NCI-H748 treated with DMSO at 0.1 percent for 48 hours (cell line): ENCODE results near the gene LGALS8.
"Not testable (repeated sequence)": the region's sequence is repeated elsewhere in the genome, so short reads cannot be mapped to it uniquely, and the experiment has no call there.

Source experiments
- DNase-seq: peaks from one replicate; lab custom pipeline; 2025; lab: John Stamatoyannopoulos, UW

The LGALS8 gene

DNA sequence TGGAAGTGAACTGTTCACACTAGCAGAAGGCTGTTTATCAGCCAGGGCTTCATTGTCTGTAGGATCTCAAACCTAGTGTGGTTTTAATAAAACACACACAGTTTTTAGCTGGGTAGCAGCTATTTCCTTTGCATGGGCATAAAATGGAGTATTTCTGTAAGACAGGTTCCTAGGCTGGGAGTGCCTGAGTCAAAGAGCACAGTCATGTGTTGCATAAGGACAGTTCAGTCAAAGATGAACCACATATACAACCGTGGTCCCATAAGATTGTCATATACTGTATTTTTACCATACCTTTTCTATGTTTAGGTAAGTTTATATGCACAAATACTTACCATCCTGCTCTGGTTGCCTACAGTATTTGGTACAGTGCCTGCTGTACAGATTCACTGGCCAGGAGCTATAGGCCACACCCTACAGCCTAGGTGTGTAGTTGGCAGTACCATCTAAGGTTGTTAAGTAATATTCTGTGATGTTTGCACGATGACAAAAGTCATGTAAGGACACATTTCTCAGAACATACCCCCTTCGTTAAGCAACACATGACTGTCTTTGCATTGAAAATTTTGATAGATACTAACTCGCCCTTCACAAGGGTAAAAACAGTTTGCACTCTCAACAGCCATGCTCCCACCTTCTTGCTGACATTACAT lies 17.2 kb downstream of the LGALS8 start:
- DNase-seq: no peak

DNA sequence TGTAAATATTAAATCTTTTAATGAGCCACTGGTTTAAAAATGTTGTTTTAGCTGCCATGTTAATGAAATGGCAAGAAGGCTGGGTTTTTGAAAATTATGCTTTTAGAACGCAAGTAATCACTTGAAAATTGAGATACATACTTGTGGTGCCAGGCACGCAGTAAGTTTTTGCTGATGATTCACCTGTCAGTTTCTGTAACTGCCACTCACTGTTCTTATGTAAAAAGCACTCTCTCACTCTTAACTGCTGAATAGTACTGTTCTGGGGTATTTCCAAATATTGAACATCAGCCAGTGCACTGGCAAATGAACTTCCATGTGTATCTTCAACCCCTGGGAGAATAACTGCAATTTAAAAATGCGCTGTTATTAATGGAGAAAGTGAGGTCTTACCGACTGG lies 17.9 kb downstream of the LGALS8 start:
- DNase-seq: no peak

DNA sequence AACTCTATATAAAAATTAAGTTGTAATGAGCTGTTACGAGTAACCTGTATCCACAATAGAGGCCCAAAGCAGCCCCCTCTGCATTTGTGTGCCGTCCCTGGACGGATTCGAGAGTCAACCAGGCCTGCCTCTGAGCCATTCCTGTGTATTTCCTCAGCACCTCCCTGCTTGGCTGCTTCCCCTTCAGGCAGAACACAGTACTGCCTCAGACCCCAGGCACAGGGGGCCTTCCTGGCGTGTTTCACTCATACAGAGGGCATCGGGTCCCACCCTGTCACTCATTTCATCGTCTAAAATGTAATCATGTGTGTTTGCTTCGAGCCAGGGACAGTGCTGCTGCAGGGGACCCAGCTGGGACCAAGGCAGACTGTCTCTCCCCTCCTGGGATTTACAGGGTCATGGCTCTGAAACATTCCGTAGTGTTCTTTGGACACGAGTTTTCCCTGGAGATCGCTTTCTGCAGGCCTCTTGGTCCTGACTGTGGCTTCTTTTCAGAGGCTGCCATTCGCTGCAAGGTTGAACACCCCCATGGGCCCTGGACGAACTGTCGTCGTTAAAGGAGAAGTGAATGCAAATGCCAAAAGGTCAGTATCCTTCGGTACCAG lies 19.4 kb downstream of the LGALS8 start:
- DNase-seq: no peak

DNA sequence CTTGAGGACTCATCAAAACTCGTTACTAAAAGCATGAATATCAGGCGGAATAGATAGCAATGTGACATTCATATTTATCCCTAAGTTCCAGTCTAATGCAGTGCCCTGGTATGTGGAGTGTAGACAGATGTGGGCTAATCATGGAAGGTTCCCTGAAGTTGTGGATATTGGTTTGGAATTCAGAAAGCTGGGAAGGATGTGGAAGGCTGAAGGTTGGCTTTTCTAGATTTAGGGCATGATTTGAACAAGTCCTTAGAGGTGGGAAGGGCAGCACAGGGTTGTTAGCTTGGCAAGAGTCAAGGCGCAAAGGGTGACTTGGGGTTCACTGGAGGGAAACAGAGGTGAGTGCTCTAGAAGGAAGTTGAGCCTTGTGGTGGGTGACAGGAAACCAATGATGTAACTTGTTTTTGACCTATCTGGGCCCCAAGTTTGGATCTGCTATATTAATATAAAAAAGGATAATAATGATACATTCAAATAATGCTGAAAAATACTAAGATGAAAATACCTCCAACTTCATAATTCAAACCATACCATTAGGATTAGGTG lies 21.9 kb downstream of the LGALS8 start:
- no peak for DNase-seq

DNA sequence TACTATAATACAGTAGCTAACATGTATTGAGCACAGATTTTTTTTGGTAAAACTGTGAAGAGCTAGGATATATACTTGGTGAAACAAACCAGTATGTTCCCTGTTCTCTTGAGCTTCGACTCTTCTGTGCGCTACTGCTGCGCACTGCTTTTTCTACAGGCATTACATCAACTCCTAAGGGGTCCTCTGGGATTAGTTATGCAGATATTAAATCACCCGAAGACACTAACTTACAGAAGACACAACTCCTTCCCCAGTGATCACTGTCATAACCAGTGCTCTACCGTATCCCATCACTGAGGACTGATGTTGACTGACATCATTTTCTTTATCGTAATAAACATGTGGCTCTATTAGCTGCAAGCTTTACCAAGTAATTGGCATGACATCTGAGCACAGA lies 24.7 kb downstream of the LGALS8 start:
- no peak for DNase-seq

DNA sequence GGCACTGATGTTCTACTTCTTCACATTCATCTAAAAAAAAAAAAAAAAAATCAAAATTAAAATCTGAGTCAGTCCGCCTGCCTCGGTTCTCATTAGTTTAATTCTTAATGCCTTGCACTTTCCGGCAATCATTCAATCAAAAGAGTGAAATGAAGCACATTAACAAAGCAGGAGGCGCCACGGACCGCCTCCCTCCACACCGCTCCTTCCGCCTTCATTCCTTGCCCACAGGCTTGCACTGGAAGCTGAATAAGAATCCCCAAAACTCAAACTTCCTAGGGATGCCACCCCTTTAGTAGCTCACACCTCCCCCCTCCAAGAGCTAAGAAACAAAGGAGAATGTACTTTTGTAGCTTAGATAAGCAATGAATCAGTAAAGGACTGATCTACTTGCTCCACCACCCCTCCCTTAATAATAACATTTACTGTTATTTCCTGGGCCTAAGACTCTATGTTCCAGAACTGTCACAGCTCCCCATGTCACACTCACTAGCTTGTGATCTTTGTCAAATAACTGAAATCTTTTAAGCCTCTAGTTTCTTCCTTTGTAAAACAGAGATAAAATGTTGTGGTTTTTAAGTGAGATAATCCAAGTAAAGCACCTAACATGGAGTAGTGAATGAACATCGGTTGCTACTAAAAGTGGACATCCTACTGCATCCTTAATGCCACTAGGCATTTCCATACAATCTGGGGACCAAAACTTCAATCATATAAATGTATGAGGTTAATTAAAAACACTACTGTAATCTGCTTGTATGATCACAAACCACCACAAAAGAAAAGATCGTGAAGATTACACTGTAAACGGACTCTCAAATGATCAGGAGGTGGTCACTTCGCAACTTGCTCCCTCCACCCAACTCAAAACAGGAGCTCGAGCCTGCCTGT lies 27.4 kb downstream of the LGALS8 start:
- no peak for DNase-seq

DNA sequence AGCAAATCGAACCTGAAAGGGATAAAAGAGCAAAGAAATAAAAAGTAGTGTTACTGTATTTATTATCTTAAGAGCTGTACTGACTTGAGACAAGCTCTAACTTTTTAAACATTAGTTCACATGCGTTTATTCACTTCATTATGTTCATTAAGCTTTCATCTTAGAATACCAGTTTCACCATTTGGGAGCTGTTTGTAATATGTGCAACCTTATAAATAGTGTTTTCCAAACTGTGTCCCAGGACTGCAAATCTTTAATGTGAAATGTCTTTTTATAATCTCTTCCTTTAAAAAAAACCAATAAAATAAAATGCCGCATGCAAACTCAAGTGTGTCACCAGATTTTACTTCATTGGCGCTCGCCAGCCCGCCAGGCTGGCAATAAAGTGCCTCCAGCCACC lies 28.3 kb downstream of the LGALS8 start:
- no peak for DNase-seq

DNA sequence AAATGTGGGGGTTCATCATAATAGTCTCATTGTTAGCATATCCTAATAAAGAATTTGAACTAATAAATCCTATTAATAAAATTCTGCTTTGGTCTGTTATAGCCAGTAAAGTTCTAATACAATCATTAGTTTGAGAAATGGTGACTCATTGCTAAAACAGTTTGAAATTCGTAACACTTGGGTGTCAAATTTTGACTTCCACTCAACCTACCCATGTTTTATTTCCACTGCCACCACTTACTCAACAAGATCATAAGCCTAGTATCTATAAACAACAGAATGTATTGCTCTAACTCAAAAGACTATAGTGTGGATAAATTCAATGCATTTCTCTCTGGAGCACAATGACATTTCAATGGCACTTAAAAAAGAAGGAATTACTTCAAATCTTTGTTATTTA lies 29.1 kb downstream of the LGALS8 start:
- DNase-seq: no peak

DNA sequence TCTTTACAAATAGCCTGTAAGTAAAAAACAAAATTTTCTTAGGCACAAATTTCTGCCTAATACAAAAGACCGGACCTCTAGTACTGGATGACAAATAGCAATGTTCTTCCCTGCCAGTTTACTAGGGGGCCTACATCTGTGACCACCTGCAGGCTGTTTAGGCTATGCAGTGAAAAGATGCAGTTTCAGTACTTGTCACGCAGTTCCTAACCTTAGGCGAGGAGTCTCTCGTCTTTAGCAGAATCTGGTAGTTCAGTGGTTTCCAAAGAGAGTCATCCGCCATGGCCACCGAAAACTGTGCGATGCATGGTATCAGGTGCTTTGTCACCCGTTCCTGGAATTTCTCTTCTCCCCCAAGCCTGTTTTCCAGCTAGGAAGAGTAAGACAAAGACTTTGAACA lies 29.6 kb downstream of the LGALS8 start:
- DNase-seq: no peak

DNA sequence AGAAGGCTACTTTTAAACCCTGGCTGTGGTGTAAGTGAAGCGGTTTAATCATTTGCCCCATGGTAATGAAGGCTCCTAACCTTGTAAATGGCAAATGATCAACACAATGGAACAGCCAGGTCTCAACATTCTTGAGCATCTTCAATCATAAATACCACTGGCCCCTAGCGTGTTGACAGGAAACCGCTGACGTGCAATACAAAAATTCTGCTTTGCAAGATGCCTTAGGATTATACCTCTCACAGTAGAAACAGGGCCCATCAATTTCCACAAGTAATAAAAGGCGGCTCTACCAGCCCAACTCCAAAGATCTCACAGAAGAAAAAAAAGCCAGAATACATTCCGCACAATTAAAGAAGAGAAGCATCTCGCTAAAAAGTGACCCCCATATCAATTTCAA lies 32.8 kb downstream of the LGALS8 start:
- no peak for DNase-seq

DNA sequence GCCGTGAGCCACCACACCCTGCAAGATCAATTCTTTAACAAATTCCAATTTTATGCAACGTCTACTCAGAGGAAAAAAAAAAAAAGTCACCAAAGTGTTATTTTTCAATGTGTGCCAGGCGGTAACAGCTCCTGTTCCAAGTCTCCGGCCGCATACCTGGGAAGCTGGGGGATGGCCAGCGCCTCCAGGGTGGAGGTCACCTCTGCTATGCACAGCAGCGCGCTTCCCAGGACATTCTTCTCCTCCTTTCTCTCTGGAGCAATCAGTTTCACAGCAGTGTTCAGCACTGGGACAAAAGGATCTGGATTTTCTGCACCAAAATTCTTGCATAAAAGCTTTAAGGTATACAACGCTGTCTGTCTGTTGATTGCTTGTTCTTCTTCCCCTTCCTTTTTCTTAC lies 34.3 kb downstream of the LGALS8 start:
- no peak for DNase-seq

DNA sequence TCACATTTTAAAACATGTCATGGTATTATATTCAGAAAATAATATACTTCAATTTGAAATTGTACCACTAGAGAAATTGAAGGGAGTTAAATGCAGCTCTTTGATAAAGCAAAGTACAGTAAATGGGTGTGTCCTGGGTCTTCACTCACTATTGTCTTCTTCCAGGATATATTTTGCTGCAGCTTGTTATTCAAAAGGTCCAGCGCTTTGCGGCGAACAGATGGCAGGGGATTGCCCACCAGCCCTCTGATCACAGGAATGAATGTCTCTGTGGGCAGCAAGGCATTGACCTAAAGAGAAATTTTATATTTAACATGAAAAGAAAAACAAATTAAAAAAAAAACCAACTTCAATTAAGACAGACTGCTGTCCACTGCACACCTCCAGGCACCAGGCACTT lies 35.1 kb downstream of the LGALS8 start:
- DNase-seq: no peak

DNA sequence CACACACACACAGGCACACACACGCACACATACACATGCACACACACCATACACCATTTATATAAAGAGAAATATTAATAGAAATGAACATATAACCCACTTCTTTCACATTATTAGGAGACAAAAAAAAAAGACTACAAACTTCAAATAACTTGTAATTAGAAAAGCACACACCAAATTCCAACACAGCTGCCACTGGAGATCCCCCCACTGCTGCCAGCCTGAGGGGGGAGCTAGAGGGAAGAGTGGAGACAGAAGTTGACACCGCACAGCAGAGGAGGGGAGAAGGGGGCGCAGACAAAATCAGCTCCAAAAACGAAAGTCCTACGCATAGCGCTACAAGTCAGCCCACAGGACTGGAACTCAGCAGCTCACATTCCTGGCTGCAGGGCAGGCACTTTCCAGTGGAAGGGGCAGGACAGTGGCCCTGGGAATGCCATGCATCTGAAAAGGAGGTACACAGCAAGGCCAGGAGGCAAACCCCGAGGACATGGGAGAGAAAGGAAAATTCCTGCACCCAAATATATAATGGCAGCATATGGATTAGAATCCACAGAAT lies 36.5 kb downstream of the LGALS8 start:
- no peak for DNase-seq

DNA sequence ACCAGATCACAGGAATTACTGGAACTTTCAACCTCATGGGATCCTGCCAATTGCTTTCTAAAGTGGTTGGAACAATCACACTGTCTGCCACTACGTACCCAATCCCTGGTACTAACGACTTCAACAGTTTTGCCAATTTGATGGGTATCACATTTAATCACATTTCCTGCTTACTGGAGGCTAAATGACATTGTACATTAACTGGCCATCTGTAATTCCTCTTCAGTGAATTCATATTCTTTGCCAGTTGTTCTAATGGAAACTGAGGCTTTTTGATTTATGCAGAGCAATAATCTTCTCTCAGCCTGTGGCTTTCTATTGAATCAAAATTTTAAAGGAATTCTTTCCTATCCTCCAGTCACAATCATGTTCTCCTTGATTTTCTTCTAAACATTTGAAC lies 38.2 kb downstream of the LGALS8 start:
- no peak for DNase-seq

DNA sequence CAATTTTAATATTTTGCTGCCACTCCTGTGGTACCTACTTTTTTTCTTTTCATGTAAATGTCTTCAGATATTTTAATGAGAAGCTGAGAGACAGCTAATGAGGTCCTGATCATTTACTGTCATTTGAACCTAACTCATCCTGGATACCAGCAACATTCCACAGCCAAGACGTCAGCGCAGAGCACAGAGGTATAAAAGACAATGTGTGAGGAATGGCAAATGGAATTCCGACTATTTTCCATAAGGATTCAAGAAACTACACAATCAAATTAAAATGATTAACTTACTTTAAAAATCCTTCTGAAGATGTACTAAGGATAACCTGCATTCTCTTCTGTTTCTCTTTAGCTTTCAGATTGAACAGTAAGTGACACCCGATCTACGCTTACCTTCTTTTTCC lies 41.7 kb downstream of the LGALS8 start:
- no peak for DNase-seq

DNA sequence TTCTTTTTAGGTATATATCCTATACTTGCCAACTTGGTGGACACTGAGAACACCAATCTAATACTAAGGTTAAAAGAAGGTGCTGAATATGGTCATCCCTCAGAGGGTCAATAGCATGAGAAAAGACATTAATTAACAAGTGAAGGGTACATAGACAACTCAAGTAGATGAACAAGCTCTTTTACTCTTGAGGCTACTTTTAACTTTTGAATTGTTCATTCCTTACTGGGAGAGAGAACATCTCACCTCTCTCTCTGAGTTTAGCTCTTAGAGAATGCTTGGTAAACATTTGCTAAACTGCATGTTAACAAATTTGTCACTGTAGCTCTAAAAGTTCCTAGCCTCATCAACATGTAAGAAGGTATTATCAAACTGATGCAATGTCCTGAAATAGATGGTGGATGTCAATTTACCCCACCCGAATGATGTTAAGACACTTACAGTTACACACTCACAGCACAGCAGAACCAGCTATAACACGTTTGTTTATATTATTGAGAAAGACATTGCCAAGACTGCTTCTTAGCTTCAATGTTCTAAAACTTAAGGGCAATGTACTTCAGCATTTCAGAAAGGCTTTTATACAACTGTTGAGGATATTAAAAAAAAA lies 44.6 kb downstream of the LGALS8 start:
- no peak for DNase-seq

DNA sequence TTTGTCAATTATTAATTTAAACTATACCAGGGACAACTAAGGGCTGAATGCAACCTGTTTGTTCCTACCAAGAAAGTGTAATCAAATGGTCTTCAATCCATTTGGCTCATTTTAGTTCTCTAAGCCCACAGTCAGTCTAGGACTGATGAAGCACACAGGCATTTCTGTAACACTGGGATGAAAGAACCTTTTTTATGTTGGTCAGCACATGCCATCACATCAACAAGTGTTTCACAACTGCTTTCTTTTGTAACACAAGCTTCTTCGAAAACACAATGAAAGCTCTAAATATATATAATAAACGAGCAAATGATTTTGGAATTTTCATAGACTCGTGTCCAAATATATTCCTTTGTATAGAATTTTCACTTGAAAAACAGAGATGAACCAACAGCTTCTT lies 51.7 kb downstream of the LGALS8 start:
- no peak for DNase-seq

DNA sequence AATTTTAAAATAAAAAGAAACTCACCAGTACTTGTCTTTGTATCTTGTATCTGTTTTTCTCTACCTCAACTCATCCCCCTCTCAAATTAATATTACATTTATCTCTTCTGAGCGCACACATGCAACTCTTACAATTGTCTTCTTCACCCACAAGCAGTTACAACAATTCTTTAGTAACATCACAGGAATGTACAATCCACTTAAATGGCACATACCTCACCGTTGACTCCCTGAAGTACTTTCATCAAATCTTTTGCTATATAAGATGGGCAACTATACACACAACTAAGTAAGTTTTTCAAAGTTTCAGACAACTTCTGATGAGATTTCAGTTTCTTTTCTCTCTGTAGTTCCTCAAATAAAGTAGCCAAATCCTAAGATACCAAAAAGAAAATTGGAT lies 52.2 kb downstream of the LGALS8 start:
- no peak for DNase-seq

DNA sequence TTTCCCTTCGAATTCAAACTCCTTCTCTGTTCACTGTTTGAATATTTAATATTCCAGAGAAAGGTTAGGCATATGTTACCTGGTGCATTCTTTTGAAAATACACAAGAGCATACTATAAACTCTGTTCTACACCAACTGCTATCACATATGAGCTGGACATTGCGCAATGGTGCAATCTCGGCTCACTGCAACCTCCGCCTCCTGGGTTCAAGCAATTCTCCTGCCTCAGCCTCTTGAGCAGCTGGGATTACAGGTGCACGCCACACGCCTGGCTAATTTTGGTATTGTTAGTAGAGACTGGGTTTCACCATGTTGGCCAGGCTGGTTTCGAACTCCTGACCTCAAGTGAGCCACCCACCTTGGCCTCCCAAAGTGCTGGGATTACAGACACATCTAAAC lies 53.3 kb downstream of the LGALS8 start:
- not testable (repeated sequence) for DNase-seq

DNA sequence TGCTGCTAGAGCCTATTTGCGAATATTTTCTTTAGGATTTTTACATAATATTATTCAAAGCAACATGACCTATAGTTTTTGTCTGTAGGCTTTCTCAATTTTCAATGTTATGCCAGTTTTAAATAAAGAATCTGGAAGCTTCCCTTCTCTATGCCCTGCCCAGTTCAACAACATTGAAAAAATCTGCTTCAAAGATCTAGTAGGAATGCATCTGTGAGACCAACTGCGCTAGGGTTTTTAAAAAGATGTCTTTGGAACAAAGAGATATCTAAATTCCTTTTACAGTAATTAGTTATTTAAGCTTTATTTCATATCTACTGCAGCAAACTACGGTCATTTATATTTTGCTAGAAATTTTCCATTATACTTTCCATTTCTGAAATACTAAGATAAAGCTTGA lies 54.9 kb downstream of the LGALS8 start:
- no peak for DNase-seq

DNA sequence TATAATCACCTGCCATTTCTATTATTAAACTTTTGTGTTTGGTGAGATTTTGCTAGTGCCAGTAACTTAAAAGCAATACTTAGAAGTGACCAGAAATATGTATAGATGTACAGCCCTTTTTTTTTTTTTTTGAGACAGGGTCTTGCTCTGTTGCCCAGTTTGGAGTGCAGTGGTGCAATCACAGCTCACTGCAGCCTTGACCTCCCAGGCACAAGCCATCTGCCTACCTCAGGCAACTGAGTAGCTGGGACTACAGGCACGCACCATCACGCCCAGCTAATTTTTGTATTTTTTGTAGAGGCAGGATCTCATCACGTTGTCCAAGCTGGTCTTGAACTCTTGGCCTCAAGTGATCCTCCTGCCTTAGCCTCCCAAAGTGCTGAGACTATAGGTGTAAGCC lies 56.6 kb downstream of the LGALS8 start:
- DNase-seq: not testable (repeated sequence)

DNA sequence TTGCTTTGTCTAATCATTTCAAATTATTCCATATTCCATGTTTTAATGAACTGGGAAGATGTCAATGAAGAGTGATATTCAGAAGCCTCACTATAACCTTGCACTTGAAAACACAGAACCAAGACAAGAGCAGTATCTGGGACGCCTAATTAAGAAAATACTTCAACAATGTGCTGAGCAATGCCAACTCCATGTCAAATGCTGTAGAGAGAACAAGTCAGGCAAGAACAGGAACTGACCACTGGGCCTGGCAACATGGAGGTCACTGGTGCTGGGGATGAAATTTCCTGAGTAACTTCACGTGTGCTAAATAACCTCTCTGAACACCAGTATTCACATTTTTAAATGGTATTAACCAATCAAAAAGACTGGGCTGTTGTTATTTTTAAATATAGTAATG lies 57.7 kb downstream of the LGALS8 start:
- no peak for DNase-seq
